Right hindlimb (tissue), 1 donor: ENCODE data around the gene ZFAND6.
"Not testable (repeated sequence)": the region's sequence is repeated elsewhere in the genome, so short reads cannot be mapped to it uniquely, and the experiment has no call there.

Source experiments
- DNase-seq: peaks from one replicate; pipeline ENCODE4 v3.0.0-alpha.2; 2018

The ZFAND6 gene

DNA sequence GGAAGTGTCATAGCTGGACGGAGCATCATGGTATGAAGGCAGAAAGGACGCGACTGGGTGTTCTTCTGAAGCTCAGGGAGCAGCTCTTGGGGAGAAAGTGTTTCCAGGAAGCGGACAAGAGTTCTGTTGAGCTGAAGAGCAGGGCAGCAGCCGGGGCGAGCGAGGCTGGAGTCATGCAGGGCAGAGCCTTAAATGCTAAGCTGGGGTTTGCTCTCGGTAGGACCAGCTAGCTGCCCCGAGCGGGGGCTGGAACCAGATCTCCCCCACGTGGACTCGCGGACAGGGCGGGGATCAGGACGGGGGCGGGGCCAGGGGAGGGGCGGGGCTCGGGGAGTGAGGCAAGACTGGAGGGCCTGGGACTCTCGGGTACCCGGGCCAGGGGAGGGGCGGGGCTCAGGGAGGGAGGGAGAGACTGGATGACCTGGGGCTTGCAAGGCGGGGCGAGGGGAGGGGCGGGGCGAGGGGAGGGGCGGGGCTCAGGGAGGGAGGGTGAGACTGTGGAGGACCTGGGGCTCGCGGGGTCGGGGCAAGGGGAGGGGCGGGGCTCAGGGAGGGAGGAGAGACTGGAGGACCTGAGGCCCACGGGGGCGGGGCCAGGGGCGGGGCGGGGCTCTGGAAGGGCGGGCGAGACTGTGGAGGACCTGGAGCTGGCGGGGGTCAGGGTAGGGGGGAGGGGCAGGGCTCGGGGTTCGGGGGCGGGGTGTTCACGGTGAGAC, 92.9 kb downstream of the ZFAND6 start:
- DNase-seq, result peak; percentile 97

DNA sequence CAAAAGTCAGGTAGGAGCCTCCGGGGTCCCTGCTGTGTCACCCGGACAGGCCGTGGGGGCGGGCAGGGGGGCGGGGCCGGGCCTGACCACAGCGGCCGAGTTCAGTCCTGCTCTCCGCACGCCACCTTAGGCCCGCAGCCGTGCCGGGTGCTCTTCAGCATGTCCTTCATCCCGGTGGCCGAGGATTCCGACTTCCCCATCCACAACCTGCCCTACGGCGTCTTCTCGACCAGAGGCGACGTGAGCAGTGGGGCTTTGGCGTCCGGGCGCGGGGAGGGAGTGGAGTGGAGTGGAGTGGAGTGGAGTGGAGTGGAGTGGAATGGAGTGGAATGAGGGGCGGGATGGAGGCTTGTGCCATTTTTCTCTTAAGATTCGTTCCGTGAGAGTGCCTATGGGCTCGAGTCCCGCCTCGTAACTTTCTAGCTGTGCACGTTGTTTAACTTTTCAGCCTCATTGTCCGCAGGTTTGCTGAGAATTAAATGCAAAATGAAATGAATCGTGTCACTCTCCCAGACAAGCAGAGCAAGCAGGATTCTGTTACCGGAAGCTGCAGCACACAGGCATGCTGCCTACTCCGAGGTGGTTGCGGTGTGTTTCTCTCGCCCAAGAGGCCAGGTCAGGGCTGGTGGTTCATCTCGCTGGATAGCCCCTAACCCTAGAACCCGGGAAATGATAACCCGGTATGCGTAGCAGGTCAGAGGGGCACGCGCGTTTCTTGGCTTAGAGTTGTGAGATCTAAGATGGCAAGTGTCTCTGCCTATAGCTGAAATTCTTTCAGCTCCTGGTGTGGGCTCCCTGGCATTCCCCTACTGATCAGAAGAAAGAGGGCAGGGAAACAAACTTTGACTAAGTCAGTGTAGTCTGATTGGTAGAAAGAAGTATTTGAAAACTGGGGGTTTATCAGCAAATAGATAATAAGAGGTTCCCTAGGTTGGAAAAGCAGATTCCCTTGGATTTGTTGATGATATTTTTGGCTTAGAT, 93.7 kb downstream of the ZFAND6 start, which contains the start of gene FAH:
FAH (plus strand) TSS at position 104 of the 981 bp plus-strand sequence; CDS start at position 160, 56 bp downstream.
- DNase-seq, result no peak

GRCh38 chr15:80153900-80154299, 94.4 kb downstream of the ZFAND6 start:
- no peak for DNase-seq

DNA sequence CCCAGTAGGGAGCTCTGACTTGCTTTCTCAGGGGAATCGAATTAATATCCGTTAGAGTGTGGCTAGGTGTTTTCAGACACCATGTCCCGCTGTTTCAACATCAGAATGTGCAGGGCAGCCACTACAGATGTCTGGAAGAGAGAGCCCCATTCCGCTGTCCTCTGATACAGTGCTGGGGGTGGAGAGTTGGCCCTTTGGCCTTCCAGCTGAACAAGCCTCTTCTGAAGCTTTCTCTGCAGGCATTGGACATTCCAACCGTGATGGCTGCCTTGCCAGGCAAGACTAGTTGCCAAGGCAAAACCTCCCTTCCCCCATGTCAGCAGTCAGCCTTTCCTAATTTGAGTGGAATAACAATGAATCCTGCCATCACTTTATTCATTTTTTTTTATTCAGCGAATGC, 94.9 kb downstream of the ZFAND6 start:
- no peak for DNase-seq

- DNase-seq, result no peak
Observed at GRCh38 chr15:80155001-80155377, 95.5 kb downstream of the ZFAND6 start.

DNA sequence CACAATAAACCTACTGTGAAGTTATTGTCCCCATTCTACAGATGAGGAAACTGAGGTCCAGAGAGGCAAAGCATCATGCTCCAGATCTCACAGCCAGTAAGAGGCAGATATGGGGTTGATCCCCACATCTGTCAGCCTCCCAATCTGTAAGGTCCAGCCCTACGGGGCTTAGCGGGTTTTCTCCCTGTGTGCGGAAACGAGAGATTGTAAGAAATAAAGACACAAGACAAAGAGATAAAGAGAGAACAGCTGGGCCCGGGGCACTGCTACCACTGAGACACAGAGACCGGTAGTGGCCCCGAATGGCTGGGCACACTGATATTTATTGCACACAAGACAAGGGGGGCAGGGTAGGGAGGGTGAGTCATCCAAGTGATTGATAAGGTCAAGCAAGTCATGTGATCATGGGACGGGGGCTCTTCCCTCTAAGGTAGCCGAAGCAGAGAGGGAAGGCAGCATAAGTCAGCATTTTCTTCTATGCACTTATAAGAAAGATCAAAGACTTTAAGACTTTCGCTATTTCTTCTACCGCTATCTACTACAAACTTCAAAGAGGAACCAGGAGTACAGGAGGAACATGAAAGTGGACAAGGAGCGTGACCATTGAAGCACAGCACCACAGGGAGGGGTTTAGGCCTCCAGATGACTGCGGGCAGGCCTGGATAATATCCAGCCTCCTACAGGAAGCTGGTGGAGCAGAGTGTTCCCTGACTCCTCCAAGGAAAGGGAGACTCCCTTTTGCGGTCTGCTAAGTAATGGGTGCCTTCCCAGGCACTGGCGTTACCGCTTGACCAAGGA, 96.1 kb downstream of the ZFAND6 start:
- DNase-seq, result not testable (repeated sequence)

DNA sequence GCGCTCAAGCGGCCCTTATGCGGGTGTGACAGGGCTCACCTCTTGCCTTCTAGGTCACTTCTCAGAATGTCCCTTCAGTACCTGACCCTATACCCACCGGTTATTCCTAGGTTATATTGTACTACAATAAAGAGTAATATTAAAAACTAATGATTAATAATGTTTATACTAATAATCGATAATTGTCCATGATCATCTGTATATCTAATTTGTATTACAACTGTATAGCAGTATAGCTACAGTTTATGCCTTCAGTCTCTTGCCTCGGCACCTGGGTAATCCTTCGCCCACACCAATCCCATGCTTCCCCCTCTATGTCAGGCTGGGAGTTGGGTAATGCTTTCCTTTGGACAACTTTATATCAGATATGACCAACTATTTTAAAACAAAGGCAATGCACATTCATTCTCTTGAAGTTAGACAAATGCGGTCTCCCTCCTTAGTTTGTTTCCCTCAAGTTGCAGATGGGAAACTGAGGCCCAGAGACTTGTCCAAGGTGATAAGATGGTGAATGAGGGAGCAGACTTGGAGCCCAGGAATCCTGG, 96.8 kb downstream of the ZFAND6 start:
- no peak for DNase-seq

DNA sequence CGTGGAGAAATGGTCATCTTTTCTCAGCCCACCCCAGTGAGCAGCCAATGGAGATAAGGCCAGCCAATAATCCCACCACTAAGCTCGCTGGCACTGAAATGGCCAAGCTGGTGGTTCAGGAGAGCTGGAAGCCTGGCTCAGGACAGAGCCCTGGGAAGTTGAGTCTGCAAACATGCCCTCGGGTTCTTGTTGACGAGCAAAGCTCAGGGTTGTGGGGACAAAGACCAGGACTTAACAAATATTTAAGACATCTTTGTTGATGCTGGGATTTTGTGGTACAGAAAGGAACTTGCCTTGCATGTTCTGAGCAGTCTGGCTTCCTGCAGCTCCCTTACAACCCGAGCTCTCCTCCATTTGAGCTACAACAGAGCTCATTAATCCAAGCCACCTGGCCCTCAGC, 97.7 kb downstream of the ZFAND6 start:
- no peak for DNase-seq

DNA sequence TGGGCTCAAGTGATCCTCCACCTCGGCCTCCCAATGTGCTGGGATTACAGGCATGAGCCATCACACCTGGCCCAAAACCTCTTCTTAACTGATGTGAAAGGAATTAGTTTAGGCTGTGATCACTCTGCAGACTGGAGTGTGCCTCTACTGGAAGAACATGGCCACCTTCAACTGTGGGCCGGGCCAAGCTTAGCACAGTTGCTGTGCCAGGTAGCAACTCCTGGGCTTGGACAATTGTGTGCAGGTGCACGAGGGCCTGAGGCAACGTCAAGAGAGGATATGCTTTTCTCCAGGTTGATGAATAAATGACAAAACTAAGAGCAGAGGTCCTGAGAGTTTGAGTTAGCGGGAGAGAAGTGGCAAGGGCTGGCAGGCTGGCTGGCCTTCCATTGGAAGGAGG, 99.8 kb downstream of the ZFAND6 start:
- DNase-seq, result no peak

DNA sequence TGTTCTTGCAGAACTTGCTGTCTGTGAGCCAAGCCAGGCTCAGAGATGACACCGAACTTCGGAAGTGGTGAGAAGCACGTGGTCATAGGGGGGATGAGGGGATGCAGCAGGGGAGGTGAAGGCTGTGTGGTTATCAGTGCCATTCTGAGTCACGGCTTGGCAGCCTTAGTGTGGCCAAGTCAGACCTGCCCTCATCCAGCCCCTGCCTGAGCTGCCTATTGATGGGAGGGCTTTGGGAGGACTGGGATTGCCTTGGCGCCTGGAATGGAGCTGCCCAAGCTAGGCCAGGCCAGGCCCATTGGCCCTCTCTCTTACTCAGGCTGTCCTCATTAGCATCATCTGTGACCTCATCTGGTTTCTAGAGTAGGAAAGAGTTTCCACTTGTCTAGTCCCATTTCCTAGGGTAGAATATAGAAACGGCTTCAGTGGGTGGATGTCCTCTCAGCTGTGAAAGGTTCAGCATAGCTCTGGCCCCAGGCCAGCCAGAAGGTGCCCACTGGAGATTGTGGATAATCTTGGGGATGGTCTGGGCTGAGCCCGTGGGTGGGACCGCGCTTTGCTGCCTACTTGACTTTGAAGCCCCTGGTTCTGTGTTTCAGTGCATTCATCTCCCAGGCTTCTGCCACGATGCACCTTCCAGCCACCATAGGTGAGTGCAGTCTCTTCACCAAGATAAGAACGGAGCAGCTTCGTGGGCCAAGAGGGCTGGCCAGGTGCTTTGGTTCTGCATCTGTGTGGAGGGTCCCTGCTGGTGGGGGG, 100.5 kb downstream of the ZFAND6 start:
- DNase-seq, result no peak

GRCh38 chr15:80160570-80161156, 101.2 kb downstream of the ZFAND6 start:
- DNase-seq, result no peak

GRCh38 chr15:80161468-80162016, 102.1 kb downstream of the ZFAND6 start:
- no peak for DNase-seq

- DNase-seq, result no peak
Observed at GRCh38 chr15:80162059-80162554, 102.6 kb downstream of the ZFAND6 start.

- no peak for DNase-seq
Observed at GRCh38 chr15:80163217-80163616, 103.7 kb downstream of the ZFAND6 start.

DNA sequence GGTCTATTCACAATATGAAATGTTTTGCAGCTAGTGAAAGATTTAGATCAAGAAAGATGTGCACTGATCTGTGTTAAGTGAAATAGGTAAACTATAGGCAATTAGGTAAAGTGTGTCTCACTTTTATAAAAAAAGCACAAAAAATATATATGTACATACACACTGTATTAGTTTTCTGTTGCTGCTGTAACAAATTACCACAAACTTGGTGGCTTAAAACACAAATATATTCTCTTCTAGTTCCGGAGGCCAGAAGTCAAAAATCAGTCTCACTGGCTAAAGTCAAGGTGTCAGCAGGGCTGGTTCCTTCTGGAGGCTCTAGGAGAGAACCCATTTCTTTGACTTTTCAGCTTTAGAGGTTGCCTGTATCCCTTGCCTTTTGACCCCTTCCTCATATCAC, 104.4 kb downstream of the ZFAND6 start:
- no peak for DNase-seq

- DNase-seq, result no peak
Observed at GRCh38 chr15:80167936-80168335, 108.5 kb downstream of the ZFAND6 start.

- DNase-seq, result no peak
Observed at GRCh38 chr15:80168421-80168820, 108.9 kb downstream of the ZFAND6 start.

DNA sequence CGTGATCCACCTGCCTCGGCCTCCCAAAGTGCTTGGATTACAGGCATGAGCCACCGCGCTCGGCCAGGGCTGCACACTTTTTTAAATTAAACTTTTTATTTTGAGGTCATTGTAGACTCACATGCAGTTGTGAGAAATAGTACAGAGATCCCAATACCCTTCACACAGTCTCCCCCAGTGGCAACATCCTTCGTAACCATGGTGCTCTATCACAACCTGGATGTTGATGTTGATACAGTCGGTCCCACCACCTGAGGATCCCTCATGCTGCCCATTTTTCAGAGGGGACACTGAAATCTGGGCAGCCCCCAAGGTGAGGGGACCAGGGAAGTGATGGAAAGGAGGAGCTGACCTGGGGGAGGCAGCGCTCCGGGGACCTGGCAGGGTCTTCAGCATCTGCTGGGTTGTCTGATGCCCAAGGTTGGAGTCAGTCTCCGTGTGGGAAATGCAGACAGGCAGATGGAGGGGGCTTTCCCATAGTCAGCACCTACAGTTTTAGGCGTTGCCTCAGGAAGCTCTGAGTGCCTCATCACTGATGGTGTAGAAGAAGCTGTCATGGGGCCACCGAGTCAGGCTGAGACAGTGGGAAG, 110.4 kb downstream of the ZFAND6 start:
- no peak for DNase-seq

GRCh38 chr15:80170596-80170995, 111.1 kb downstream of the ZFAND6 start:
- DNase-seq, result no peak

GRCh38 chr15:80171787-80172186, 112.3 kb downstream of the ZFAND6 start:
- DNase-seq, result no peak

DNA sequence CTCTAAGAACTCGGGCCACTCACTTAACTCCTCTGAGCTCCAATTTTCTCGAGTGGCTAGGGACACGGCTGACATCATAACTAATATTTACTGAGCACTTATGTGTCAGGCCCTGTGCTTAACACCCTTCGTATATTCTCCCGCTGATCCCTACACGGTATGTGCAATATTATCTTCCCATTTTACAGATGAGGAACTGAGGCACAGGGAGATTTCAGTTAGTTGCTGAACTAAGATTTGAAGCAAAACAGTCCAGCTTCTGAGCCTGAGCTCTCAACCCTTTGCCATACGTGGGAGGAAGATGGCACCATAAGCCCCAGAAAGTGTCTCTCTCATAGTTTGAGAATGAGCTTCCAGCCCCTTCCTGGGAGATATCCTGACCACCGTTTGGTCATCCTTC, 112.9 kb downstream of the ZFAND6 start:
- no peak for DNase-seq
